ENCODE measurements around the gene CDCA8.

DNA sequence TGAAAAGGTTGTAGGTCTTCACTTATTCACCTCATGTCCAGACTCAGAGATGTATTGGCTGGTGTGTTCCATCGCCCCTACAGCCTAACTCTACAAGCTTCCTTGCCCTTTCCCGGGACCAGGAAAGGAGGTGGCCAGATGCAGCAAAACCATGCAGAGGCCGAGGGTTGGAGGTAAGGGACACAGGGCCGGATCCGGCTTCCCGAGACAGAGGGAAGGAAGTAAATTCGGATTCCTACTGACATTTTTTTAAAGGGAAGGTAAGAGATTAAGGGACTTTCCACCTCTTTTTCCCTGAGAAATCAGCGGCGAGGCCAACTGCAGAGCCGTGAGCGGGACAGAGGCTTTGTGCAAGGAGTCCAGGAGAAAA, 59.9 kb downstream of the CDCA8 start:
- TF ChIP-seq, protein P1, sequence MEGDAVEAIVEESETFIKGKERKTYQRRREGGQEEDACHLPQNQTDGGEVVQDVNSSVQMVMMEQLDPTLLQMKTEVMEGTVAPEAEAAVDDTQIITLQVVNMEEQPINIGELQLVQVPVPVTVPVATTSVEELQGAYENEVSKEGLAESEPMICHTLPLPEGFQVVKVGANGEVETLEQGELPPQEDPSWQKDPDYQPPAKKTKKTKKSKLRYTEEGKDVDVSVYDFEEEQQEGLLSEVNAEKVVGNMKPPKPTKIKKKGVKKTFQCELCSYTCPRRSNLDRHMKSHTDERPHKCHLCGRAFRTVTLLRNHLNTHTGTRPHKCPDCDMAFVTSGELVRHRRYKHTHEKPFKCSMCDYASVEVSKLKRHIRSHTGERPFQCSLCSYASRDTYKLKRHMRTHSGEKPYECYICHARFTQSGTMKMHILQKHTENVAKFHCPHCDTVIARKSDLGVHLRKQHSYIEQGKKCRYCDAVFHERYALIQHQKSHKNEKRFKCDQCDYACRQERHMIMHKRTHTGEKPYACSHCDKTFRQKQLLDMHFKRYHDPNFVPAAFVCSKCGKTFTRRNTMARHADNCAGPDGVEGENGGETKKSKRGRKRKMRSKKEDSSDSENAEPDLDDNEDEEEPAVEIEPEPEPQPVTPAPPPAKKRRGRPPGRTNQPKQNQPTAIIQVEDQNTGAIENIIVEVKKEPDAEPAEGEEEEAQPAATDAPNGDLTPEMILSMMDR (IDR thresholded peaks at IDR 0.05; ENCODE audit: insufficient read depth, low read length), result no peak
- TF ChIP-seq GABPA (IDR thresholded peaks at IDR 0.05; ENCODE audit: low read depth), result no peak
- TF ChIP-seq SPI1 (IDR thresholded peaks at IDR 0.05; ENCODE audit: borderline replicate concordance, low read depth), result no peak
- TF ChIP-seq, protein P2, sequence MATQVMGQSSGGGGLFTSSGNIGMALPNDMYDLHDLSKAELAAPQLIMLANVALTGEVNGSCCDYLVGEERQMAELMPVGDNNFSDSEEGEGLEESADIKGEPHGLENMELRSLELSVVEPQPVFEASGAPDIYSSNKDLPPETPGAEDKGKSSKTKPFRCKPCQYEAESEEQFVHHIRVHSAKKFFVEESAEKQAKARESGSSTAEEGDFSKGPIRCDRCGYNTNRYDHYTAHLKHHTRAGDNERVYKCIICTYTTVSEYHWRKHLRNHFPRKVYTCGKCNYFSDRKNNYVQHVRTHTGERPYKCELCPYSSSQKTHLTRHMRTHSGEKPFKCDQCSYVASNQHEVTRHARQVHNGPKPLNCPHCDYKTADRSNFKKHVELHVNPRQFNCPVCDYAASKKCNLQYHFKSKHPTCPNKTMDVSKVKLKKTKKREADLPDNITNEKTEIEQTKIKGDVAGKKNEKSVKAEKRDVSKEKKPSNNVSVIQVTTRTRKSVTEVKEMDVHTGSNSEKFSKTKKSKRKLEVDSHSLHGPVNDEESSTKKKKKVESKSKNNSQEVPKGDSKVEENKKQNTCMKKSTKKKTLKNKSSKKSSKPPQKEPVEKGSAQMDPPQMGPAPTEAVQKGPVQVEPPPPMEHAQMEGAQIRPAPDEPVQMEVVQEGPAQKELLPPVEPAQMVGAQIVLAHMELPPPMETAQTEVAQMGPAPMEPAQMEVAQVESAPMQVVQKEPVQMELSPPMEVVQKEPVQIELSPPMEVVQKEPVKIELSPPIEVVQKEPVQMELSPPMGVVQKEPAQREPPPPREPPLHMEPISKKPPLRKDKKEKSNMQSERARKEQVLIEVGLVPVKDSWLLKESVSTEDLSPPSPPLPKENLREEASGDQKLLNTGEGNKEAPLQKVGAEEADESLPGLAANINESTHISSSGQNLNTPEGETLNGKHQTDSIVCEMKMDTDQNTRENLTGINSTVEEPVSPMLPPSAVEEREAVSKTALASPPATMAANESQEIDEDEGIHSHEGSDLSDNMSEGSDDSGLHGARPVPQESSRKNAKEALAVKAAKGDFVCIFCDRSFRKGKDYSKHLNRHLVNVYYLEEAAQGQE (IDR thresholded peaks at IDR 0.05; ENCODE audit: insufficient replicate concordance, low read depth), result no peak
- TF ChIP-seq POLR2AphosphoS5 (IDR thresholded peaks at IDR 0.05; ENCODE audit: low read depth), result no peak

Data from HL-60 (cell line).